ENCODE results near the gene CAT.
"Not testable (repeated sequence)": the region's sequence is repeated elsewhere in the genome, so short reads cannot be mapped to it uniquely, and the experiment has no call there.

Gene CAT

GRCh38 chr11:34438529-34439507, at the start of gene CAT:
Gene CAT, plus strand, starts transcription at chr11:34438934. Its CDS starts 80 bp downstream, at chr11:34439014.
- DNase-seq (ENCODE audit: low spot score) = peak; percentile 99

GRCh38 chr11:34394771-34395300, 43.9 kb upstream of the CAT start:
- no peak for DNase-seq (ENCODE audit: low spot score)

GRCh38 chr11:34395916-34396550, 42.7 kb upstream of the CAT start:
- peak; percentile 37 for DNase-seq (ENCODE audit: low spot score)

- no peak for DNase-seq (ENCODE audit: low spot score)
Observed at GRCh38 chr11:34397120-34397519, 41.6 kb upstream of the CAT start.

- no peak for DNase-seq (ENCODE audit: low spot score)
Observed at GRCh38 chr11:34397811-34398210, 40.9 kb upstream of the CAT start.

- no peak for DNase-seq (ENCODE audit: low spot score)
Observed at GRCh38 chr11:34403431-34403830, 35.3 kb upstream of the CAT start.

GRCh38 chr11:34404280-34404679, 34.5 kb upstream of the CAT start:
- DNase-seq (ENCODE audit: low spot score) = no peak

- DNase-seq (ENCODE audit: low spot score) = peak; percentile 40
Observed at GRCh38 chr11:34405079-34405858, 33.5 kb upstream of the CAT start.

- DNase-seq (ENCODE audit: low spot score) = no peak
Observed at GRCh38 chr11:34406413-34406812, 32.3 kb upstream of the CAT start.

GRCh38 chr11:34407121-34407813, 31.5 kb upstream of the CAT start:
- DNase-seq (ENCODE audit: low spot score) = no peak

- DNase-seq (ENCODE audit: low spot score) = no peak
Observed at GRCh38 chr11:34408580-34409172, 30.1 kb upstream of the CAT start.

- DNase-seq (ENCODE audit: low spot score) = no peak
Observed at GRCh38 chr11:34411111-34411510, 27.6 kb upstream of the CAT start.

- no peak for DNase-seq (ENCODE audit: low spot score)
Observed at GRCh38 chr11:34411791-34412190, 26.9 kb upstream of the CAT start.

GRCh38 chr11:34413263-34413662, 25.5 kb upstream of the CAT start:
- DNase-seq (ENCODE audit: low spot score) = no peak

GRCh38 chr11:34415538-34415937, 23.2 kb upstream of the CAT start:
- DNase-seq (ENCODE audit: low spot score) = no peak

- DNase-seq (ENCODE audit: low spot score) = no peak
Observed at GRCh38 chr11:34416088-34416487, 22.6 kb upstream of the CAT start.

GRCh38 chr11:34416766-34417165, 22.0 kb upstream of the CAT start:
- DNase-seq (ENCODE audit: low spot score) = peak; percentile 23

GRCh38 chr11:34417202-34417601, 21.5 kb upstream of the CAT start:
- no peak for DNase-seq (ENCODE audit: low spot score)

GRCh38 chr11:34419158-34419557, 19.6 kb upstream of the CAT start:
- DNase-seq (ENCODE audit: low spot score) = no peak

GRCh38 chr11:34423300-34423699, 15.4 kb upstream of the CAT start:
- DNase-seq (ENCODE audit: low spot score) = no peak

GRCh38 chr11:34424826-34425225, 13.9 kb upstream of the CAT start:
- DNase-seq (ENCODE audit: low spot score) = not testable (repeated sequence)

All from GM03348 (cell line).